C4-2B (cell line): ENCODE results near the gene MUC6.

Experiments used
- CTCF ChIP-seq: fragments of 450-650 bp; conservative IDR thresholded peaks from 2 replicates; pipeline ENCODE4 v1.5.1; 2017; ENCODE audit warnings: mild to moderate bottlenecking
- ZFX ChIP-seq: fragments of 450-650 bp; IDR thresholded peaks from 2 replicates; pipeline ENCODE4 v1.6.1; 2017

GRCh38 chr11:1076061-1076665 is 39.6 kb upstream of the MUC6 start:
- TF ChIP-seq CTCF = no peak
- TF ChIP-seq ZFX = no peak
